GM23338 (cell line): ENCODE data around the gene CASP7.

Experiments
- CREB1 ChIP-seq: fragments of 250-450 bp; sonication (Bioruptor Pico); IDR thresholded peaks from 2 replicates; pipeline ENCODE4 v1.5.0; 2020; ENCODE audit warnings: low read depth, mild to moderate bottlenecking, moderate library complexity
- CTCF ChIP-seq, 2 experiments: fragments of 200-600 bp in 1 of 2; sonication (generic) in 1 of 2; conservative IDR thresholded peaks; 2 replicates each; pipeline versions ENCODE4 v1.5.1 to v1.6.1; 2016 to 2017; ENCODE audit warnings: antibody characterized with exemption in 2 of 2, low read depth in 2 of 2, mild to moderate bottlenecking in 2 of 2, moderate library complexity in 1 of 2
- JUNB ChIP-seq: IDR thresholded peaks from one replicate; pipeline ENCODE4 v1.6.1; 2016; ENCODE audit warnings: antibody characterized with exemption; ENCODE audit not compliant: unreplicated experiment
- NANOG ChIP-seq: IDR thresholded peaks from 2 replicates; pipeline ENCODE4 v1.6.1; 2016; ENCODE audit warnings: antibody characterized with exemption, borderline replicate concordance
- POLR2AphosphoS5 ChIP-seq: IDR thresholded peaks from 2 replicates; pipeline ENCODE4 v1.6.1; 2016; ENCODE audit warnings: antibody characterized with exemption, low read depth

- no peak for TF ChIP-seq CTCF (conservative IDR thresholded peaks at IDR 0.05; ENCODE audit: low read depth in 2 of 2)
- no peak for TF ChIP-seq POLR2AphosphoS5
- TF ChIP-seq NANOG = no peak
- TF ChIP-seq CREB1 (CRISPR knock-in tag) = no peak
- TF ChIP-seq JUNB = no peak
Observed at GRCh38 chr10:113663142-113663541, 16.6 kb upstream of the CASP7 start.
